ENCODE data around the gene EEF1G.
"Not testable (repeated sequence)": the region's sequence is repeated elsewhere in the genome, so short reads cannot be mapped to it uniquely, and the experiment has no call there.

EEF1G gene

DNA sequence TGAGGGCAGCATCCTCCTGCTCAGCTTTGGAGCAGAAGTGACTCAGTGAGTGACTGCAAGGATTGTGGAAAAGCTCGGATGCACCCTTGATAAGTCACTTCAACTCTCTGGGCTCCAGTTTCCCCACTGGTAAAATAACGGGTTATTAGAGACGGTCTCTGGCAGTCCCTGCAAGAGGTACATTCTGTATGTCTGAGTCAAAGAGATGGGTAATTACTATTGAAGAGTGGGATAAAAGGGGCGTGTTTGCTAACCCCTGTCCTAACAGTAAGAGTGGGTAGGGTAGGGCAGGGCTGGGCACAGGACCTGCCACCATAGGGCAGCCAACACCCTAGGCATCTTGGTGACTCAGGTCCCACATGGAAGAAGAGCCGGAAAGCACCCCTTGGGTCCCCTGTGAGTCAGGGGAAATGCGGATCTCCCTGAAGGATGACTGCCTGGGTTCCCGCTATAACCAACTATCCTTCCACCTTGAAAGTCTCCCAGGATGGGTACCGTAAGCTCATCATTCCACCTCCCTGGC lies 19.8 kb downstream of the EEF1G start:
- no peak for DNase-seq

DNA sequence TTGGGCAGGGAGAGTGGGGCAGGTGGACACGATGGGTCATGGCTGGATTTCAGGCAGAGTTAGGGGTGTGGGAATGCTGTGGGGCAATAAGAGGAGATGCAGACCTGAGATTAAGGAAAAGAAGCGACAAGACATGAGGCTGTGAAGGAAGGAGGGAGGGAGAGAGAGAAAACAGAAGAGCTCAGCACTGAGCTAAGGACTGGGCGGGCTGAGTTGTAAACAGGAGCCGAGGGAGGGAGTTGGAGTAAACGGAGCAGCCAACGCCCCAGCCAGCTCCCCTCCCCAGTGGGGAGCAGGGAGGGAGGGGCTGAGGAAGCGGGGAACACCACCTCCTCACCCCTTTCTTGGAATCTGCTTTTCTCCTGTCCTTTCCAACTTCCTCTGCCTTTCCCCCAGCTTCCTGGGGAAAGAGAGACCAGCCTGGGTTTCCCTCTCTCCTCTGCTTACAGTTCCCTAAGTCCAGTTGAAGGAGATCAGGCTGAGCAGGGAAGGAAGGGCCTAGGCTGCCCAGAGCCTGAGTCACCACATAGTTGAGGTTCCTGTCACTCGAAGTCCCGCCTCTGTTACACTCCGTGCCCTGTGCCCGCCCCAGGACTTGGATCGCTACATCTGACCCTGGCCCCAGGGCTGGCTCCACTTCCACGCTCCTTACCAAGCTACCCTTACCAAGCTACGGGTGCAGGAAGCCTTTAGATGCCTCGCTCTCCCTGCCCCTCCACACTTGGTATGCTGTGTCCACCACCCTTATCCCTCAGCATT lies 20.4 kb downstream of the EEF1G start:
- DNase-seq, result peak; percentile 66

DNA sequence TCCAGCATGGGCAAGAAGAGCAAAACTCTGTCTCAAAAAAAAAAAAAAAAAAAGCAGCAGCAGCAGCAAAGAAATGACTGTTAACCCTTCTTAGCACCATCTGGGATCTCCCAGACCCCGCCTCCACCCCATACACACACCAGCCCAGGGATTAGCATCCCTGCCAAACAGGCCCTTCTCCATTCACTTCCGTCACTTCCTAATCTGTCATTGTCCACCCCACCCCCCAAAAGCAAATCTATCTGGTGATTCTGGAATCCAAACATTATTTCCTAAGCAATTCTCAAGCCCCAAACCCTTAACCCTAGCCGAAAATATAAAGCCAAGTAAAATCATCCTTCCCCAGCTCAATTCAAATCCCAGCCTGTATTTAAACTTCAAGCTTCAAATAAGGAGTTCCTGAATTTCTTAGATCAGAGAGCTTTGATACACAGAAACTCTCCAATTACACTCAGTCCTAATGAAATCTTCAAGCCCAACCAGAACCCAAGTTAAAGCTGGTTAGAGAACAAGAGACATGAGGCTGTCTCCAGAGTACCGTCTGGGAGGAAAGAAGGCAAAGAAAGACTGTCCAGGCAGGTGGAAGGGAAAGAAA lies 21.1 kb downstream of the EEF1G start:
- DNase-seq, result no peak

DNA sequence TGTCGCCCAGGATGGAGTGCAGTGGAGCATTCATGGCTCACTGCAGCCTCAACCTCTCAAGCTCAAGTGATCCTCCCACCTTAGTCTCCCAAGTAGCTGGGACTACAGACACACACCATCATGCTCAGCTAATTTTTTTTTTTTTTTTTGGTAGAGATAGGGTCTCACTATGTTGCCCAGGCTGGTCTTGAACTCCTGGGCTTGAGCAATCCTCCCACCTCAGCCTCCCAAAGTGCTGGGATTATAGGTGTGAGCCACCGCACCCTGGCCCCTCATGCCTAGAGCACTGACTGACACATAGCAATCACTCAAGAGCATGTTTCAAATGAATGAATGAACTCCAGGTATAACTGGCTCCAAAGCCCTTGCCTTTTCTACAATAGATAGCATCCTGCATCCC lies 23.2 kb downstream of the EEF1G start:
- DNase-seq, result not testable (repeated sequence)

DNA sequence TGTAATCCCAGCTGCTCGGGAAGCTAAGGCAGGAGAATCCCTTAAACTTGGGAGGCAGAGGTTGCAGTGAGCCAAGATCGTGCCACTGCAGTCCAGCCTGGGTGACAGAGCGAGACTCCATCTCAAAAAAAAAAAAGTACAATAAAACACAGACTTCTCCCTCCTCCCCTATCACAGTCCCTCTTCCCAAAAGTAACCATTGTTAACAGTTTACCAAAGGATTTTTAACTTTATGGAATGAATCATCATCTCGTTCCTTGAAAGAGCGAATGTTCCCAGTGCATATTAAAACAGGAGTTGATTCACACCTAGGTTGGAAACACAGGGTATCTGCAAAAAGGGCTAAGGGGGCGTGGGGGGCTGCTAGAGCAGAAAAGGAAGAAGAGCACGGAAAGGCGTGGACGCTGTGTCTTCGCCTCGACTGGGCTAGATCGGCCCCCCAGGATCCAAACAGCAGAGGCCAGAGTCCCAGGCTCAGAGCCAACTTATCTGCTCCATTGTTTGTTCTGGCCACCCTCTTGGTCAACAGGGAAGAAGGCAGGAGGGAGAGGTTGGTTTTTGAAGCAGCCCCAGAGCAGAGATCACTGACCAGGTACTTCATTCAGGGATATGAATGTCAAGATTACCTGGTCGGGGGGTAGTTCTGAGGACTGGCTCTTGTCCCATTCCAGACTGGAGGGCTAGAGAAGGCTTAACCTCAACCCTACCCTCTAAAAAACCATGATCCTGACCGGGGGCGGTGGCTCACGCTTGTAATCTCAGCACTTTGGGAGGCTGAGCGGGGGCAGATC lies 25.0 kb downstream of the EEF1G start:
- DNase-seq, result no peak

DNA sequence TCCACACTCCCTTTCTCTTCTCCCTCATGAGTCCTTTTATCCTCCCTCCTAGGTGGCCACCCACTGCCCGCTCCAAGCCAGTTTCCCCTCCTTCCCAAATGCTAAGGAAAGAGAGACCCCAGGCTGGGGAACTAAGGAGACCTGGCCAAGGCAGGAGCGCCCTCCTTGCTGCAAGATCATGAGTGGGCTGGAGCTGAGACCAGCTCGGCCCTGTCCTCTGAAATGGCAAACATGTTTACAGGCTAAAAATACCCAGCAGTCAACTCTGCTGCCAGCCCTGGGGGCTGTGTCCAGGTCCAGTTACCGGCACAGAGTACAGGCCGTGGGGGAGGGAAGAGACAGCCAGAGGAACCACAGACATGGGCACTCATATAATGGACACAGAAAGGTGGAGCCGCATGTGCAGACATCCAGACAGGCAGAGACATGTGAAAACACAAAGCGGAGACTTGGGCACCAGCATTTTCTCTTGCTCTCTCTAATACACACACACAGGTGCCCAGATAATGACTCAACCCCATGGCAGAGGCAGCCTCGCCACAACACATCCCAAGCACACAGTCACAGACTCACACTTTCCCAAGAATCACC lies 25.9 kb downstream of the EEF1G start:
- no peak for DNase-seq

DNA sequence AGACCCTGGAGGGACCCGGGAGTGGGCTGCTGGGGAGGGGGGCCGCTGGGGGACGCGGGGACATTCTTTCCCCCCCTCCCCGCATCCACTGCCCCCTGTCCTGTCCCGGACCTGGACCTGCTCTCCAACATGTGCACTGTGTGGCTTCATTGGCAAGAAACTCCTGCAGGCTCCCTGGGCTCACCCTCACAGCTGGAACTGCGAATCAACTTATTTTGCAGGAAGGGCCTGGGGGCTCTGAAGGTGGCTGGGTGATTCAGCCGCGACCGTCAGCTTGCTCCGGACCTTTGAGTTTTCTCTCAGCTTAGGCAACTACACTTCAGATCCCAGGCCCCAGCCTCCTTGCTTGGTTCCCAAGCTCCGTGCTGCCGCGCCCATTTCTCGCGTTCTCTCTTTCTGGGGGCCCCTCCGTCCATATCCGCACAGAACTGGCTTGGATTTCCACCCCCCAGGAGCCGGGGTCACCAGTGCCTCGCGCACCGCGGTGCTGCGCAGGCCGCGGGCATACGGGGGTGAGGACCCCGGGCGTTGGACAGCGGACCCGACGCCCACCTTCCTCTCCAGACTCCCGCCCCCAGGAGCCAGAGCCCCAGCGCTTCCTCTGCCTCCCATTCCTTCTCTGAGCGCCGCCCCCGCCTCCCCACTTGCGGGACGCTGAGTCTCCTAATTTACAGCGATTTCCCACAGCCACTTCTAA lies 26.6 kb downstream of the EEF1G start:
- no peak for DNase-seq

DNA sequence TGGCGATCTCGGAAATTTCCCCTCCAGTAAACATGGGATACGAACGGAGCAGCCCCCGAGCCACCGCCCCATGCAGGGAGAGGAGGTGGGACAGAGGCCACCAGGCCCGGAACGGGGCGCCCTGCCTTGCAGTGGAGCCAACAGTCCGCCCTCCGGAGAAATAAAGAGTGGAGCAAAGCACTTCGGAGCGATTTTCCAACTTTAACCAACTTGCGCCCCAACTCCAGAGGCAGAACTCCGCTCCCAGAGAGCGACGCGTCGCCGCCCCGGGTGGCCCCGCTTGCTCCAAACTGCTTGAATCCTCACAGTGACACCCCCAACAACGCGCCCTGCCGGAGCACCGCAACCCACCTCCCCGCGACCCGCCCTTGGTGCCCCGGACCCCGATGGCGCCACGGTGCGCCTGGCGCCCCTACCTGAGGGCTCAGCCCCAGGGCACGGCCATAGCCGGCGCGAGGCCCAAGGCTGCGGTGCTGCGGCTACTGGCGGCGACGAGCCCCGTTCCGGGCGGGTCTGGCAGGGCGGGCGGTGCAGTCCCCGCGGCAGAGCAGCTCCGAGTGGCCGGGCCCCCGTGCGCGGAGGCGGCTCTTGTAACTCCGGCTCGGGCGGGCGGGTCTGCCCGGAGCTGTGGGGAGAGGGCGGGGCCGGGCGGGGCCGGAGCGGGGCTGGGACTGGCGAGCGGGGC lies 27.3 kb downstream of the EEF1G start, which contains the start of gene AHNAK:
AHNAK (minus strand) TSS at position 563 of the 685 bp plus-strand sequence. CDS start 10,708 bp downstream, outside the sequence.
- peak; percentile 13 for DNase-seq

DNA sequence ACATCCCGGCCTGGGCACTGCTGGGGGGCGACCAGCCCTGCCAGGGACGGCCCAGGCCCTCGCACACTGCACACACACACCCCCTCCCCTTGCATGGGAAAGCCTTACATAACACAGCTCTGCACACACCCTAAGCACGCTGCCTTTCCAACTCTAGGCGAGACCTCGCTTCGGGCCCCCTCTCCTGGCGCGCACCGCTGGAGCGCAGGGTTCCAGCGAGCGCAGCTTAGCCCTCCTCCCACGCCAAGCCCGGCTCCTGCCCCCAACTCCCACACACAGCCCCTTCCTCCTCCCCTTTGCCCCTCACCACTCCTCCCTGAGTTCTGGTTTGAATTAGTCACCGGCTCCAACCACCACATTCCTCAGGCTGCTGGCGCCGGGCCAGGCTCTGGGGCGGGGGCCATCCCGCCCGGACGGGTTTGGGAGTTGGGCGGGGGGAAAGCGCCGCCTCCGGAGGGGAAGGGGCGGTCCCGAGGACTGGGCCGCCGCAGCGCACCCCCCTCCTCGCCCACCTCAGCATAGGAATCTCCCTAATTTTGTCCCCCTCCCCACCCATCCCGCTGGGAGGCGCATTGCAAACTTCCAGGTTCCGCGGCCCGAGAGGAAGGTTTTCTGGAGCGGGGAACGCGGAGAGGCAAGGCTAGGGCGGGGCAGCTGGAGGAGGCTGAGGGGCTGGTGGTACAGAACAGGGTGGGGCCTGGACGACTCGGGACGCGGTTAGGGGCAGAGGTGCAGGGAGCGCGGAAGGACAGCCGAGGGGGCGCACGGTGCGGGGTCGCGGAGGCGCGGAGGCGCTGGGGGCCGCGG lies 28.1 kb downstream of the EEF1G start:
- DNase-seq, result peak; percentile 67

DNA sequence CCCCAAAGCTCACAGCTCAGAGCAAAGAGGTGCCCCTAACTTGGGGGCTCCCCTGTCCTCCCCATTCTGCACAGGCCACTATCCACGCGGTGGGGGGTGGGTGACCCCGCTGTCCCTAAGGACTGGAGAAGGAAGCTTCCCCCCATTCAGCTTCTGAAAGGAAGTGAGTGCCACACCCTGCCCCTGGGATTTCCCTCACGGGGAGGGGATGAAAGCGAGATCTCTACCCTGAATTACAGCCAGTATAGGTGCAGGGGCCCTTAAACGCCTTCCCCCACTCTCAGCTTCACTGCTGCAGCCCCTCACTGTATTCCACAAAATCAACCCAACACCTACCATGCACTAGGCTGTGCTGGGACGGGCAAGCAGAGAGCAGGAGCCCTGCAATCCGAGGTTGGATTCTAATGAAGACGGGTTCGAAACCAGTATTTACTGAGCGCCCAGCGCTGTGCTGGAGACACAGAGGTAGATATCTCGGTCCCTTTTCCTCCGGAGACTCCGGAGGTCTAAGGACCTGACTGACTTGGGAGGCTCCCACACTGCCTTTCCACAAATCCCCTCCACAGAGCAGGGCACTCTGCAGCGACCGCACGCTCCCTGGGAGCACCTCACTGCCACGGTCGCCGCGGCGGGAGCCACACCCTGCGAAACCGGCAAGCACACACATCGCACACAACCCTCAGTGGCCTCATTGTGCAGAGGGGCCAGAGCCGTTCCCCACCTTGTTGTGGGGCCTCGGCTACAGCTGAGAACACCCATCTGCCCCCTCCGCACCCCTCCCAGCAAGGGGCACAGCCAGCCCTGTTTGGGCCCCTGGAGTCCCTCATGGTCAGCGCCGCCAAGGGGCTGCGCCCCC lies 28.9 kb downstream of the EEF1G start:
- DNase-seq, result no peak

DNA sequence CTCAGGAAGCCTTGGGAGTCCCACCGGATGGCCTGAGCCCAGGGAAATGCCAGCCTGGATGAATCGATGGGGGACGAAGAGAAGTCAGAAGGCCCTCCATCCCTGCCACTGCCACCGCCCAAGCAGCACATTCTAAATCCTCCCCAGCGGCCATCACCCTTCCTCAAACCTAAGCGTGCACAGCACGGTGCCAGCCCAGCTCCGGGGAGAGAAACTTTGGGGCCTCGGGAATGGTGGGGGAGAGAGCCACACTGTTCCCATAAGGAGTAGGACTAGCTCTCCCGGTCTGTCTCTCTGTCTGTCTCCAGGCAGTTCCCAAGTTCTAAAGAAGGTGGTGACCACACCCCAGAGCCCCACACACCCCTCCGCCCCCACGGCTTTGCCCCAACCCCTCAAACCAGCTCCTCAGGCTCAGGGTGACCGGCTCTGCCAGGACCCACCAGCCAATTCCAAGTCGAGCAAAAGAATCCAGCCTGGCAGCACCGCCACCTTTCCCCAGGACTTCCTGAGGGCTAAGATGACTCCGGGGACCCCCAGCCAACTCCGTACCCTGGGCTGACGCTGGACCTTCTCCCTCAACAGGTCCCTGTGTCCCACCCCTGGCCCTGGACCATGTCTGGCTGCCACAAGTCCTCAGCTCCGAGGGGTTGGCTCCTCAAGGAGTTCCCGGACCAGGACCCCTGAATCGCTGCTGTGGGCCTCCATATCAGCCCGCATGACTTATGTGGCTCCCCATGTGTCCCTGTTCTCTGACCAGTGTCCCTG lies 29.8 kb downstream of the EEF1G start:
- DNase-seq, result no peak

DNA sequence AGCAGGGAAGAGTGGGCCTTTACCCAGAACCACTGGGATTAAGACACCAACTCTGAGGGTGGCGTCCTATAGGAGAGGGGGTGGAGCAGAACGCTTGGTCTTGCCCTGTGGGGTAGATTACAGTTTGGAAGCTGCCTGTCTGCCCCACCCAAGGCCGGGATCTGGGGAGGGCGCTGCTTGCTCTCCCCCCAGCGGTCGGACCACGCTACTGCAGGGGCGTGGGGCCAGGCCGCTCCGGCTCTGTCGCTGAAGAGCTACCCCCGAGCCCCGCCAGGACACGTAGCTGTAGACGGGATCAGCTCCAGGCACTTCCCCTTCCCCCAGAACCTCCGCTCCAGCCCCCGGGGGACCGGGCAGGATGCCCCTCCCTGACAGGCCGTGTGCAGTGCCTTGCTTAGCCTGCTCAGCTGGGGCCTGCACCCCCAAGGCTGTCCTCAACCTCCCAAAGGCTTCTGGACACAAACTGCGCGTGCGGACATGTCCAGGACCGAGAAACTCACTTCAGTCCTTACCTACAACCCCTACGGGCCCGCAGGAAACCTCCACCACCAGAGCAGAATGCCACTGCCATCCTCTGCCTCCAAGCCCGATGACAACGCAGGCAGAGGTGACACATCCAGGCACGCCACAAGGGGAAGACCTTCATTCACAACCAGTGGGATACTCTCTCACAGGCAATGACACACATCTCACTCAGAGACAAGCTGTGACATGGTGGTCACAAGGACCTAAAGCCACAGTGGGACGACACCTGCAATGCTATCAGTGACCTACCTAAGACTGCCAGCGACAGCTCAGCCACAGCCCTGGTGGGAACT lies 30.7 kb downstream of the EEF1G start:
- peak; percentile 59 for DNase-seq

DNA sequence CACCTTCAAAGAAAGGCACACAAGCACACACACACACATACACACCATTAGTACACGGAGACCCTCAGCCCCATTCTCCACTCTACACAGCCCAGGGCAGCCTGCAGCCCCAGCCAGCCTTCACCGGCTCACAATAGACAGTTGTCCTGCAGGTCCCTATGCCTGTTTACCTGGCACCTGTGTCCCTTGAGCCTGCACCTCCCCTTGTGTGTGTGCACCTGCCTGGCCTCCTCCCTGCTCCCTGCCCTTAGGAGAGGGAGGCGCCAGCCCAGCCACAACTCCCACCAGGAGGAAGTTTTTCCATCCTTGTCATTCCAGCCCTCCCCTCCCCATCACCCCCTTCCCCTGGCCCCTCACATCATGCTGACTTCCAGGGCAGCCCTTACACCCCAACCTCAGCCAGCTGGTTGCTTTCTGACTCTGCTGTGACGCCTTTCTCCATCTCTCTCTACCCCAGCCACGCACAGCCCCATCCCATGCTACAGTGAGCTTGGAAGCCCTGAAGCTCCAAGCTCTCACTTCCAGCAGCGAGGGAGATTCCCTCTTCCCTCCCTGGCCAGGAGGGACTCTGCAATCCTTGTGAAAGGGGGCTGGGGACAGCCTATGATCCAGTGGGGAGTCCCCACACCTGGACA lies 31.5 kb downstream of the EEF1G start:
- no peak for DNase-seq

DNA sequence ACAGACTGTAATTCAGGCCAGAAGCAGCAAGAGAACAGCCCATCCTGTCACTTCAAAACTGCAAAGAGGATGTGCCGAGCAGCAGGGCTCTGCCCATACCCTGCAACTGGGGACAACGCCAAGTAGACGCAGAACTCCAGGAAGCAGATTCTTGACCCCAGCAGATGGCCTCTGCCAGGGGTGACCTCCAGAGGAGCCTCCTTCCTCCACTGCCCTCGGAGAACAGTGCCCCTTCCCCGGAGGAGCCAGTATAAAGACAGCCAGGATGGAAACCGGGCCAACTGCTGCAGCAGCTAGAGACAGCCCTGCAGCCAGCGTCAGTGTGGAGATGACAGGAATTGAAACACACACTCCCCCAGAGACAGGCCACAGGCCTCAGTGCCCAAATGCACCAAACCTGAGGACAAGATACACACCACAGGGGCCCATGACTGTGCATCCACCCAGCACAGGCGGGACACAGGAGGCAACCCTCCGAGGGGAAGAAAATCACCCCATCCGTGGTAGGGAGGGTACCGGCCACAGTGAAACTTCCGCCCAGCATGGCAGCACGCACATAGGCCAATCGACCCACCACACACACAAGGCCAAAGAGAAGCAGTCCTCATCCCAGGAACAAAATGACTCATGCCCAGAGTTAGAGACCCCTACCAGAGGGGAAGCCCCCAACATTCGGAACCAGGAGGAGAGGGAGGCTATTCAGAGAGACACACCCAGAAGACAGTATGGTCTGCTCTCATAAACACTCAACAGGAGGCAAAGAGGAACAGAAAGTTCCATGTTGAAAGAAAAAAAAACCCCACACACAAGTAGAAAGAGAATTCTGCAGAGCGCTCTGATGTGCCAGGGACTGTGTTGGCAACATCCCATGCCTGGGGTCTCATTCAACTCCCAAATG lies 32.6 kb downstream of the EEF1G start:
- no peak for DNase-seq

DNA sequence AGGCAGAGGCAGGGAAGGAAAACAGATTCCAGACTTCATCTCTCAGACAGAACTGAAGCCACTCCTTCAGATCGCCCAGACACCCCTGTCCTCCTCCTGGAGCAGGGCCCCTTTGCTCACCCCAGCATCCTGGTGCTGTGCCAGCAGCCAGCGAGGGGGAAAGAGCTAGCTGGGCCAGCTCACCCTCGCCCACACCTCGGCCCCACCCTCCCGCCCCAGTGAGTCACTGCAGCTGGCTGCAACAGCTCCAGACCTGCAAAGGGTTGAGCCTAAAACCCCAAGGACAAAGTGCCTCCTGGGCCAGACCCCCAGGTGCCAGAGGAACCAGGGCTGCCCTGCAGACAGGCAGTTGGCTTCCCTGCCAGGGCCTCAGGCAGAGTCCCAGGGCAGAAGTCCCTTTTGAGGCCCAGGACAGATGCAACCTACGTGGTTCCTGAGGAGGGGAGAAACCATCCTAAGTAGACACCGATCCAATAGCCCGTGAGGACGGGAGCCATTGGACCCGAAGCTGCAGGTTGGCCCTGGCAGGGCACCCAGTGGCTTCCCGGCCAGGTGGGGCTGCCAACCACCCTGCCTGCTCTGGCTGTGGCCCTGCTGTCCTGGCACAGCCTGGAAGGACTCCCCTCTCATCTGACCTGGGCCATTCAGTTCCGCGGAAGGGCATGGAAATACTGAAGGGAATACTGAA lies 34.3 kb downstream of the EEF1G start:
- DNase-seq, result no peak

Measured in GDM1 (cell line).